ENCODE measurements around the gene SLC29A3. TPM values are rescaled to one million over a fixed set of nuclear protein-coding genes. Genes with fewer than 3 reads are reported as not detected.

SLC29A3 gene
- total RNA-seq, 1 donor: 2.5 TPM

DNA sequence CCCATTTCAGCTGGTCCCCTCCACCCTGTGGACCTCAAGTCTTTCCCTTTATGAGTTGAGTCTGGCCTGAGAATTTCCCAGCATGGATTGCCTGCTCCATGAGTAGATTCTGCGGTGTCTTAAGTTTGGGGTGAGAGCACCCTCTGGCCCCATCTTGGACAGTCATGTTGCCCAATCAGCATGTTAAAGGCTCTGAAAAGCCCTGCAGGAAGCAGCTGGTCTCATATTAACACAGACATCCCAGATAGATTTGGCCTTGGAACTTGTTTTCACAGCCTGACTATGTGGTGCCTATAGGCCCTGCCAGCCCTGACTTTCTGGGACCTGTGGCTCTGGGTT, 15.5 kb upstream of the SLC29A3 start:
- H3K27ac ChIP-seq (ENCODE audit: low read depth, low read length): no peak overlapping the region
- H2AFZ ChIP-seq (ENCODE audit: low read length): no peak overlapping the region
- no peaks in the 10 kb centered on the region for H3K9me3 ChIP-seq (ENCODE audit: low read depth, low read length)
- no peaks in the 10 kb centered on the region for H3K79me2 ChIP-seq (ENCODE audit: insufficient read depth, low read length)
- no peaks in the 10 kb centered on the region for H3K4me1 ChIP-seq (ENCODE audit: insufficient read depth, low read length)
- DNase-seq (ENCODE audit: insufficient read length, low spot score, missing footprints): no peak
- no peaks in the 10 kb centered on the region for H3K27me3 ChIP-seq (ENCODE audit: insufficient read depth, low read length)
- peaks cover 21% of the 10 kb centered on the region for H4K20me1 ChIP-seq (ENCODE audit: insufficient read depth, low read length)
- TF ChIP-seq, protein P1, sequence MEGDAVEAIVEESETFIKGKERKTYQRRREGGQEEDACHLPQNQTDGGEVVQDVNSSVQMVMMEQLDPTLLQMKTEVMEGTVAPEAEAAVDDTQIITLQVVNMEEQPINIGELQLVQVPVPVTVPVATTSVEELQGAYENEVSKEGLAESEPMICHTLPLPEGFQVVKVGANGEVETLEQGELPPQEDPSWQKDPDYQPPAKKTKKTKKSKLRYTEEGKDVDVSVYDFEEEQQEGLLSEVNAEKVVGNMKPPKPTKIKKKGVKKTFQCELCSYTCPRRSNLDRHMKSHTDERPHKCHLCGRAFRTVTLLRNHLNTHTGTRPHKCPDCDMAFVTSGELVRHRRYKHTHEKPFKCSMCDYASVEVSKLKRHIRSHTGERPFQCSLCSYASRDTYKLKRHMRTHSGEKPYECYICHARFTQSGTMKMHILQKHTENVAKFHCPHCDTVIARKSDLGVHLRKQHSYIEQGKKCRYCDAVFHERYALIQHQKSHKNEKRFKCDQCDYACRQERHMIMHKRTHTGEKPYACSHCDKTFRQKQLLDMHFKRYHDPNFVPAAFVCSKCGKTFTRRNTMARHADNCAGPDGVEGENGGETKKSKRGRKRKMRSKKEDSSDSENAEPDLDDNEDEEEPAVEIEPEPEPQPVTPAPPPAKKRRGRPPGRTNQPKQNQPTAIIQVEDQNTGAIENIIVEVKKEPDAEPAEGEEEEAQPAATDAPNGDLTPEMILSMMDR (IDR thresholded peaks at IDR 0.05; ENCODE audit: extremely low read depth, low read depth, low read length): no peak
- no peak overlapping the region for H3K4me3 ChIP-seq (ENCODE audit: insufficient read depth, low read length)
- H3K4me2 ChIP-seq (ENCODE audit: insufficient read depth, low read length): no peak overlapping the region
- peaks cover 16% of the 10 kb centered on the region for H3K36me3 ChIP-seq (ENCODE audit: insufficient read depth, low read length)

DNA sequence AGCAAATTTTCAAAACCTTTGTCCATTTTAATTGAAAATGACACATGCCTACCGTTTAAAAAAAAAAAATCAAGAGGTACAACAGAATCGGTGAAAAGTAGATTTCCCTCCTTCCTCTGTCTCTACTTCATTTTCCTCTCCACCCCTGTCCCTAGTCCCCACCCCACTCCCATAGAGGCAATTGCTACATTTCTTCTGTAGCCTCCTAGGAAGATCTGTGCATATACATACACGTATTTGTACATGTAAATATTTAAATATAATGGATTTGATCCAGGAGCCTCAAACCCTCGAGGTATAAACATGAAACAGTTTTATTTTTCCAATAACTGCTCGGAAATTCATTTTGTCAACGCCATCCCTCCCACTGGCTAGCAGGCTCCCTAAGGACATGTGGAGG, 14.1 kb upstream of the SLC29A3 start:
- no peak overlapping the region for H3K4me2 ChIP-seq (ENCODE audit: insufficient read depth, low read length)
- H2AFZ ChIP-seq (ENCODE audit: low read length): no peak overlapping the region
- peaks cover 17% of the 10 kb centered on the region for H4K20me1 ChIP-seq (ENCODE audit: insufficient read depth, low read length)
- H3K9me3 ChIP-seq (ENCODE audit: low read depth, low read length): no peaks in the 10 kb centered on the region
- no peak overlapping the region for H3K4me3 ChIP-seq (ENCODE audit: insufficient read depth, low read length)
- TF ChIP-seq, protein P1 (IDR thresholded peaks at IDR 0.05; ENCODE audit: extremely low read depth, low read depth, low read length): no peak
- no peaks in the 10 kb centered on the region for H3K79me2 ChIP-seq (ENCODE audit: insufficient read depth, low read length)
- no peak for DNase-seq (ENCODE audit: insufficient read length, low spot score, missing footprints)
- H3K27ac ChIP-seq (ENCODE audit: low read depth, low read length): no peak overlapping the region
- no peaks in the 10 kb centered on the region for H3K27me3 ChIP-seq (ENCODE audit: insufficient read depth, low read length)
- peaks cover 8% of the 10 kb centered on the region for H3K36me3 ChIP-seq (ENCODE audit: insufficient read depth, low read length)
- no peaks in the 10 kb centered on the region for H3K4me1 ChIP-seq (ENCODE audit: insufficient read depth, low read length)

DNA sequence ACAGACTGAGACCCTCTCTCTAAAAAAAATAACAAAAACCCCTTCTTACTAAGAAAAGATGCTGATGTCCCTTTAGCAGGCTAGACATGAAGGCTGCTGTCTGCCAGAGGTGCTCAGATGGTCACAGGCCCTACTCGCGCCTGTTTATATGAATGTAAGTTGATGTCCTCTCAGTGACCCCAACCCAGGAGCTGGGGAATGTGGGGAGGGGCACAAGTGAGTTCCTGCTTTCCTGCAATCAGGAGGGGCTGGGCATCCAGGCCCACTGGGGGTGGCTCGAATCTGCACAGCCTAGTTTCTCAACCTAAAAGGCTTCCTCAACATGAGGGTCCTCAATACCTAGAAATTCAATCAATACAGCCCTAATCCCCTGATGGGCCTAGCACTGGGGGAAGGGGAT, 12.1 kb upstream of the SLC29A3 start:
- no peaks in the 10 kb centered on the region for H3K4me1 ChIP-seq (ENCODE audit: insufficient read depth, low read length)
- peaks cover 11% of the 10 kb centered on the region for H4K20me1 ChIP-seq (ENCODE audit: insufficient read depth, low read length)
- H3K79me2 ChIP-seq (ENCODE audit: insufficient read depth, low read length): no peaks in the 10 kb centered on the region
- H3K27me3 ChIP-seq (ENCODE audit: insufficient read depth, low read length): peaks cover 10% of the 10 kb centered on the region
- no peak overlapping the region for H3K4me3 ChIP-seq (ENCODE audit: insufficient read depth, low read length)
- H3K4me2 ChIP-seq (ENCODE audit: insufficient read depth, low read length): no peak overlapping the region
- DNase-seq (ENCODE audit: insufficient read length, low spot score, missing footprints): no peak
- TF ChIP-seq, protein P1 (IDR thresholded peaks at IDR 0.05; ENCODE audit: extremely low read depth, low read depth, low read length): no peak
- no peak overlapping the region for H2AFZ ChIP-seq (ENCODE audit: low read length)
- no peaks in the 10 kb centered on the region for H3K9me3 ChIP-seq (ENCODE audit: low read depth, low read length)
- no peak overlapping the region for H3K27ac ChIP-seq (ENCODE audit: low read depth, low read length)
- H3K36me3 ChIP-seq (ENCODE audit: insufficient read depth, low read length): no peaks in the 10 kb centered on the region

DNA sequence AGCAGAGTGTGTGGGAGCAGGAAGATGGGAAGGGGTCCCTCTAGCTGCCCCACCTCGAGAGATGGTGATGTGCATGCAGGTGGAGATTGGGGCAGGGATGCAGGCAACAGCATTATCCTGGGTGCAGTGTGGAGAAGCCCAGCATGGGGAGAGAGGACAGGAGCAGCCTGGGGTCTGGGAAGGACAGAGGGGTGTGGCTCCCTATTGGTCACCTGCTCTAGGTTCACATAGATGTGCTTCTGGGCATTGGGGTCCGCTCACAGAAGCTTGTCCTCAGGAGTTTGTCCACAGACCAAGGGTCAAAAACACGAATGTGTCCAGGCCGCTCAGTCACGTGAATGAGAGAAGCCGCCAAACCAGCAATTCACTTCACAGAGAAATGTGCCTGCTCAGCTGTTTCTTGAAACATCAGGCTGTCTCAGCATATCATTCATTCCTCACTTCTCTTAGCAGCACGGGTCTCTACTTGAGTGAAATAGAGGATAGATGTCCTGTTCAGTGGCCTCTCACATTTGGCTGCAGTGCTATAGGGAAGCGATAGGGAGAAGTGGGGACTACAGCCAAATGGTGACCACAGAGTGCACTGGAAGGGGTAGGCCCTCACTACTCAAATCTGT, 11.5 kb upstream of the SLC29A3 start:
- no peaks in the 10 kb centered on the region for H3K4me1 ChIP-seq (ENCODE audit: insufficient read depth, low read length)
- H3K27me3 ChIP-seq (ENCODE audit: insufficient read depth, low read length): peaks cover 10% of the 10 kb centered on the region
- no peaks in the 10 kb centered on the region for H3K79me2 ChIP-seq (ENCODE audit: insufficient read depth, low read length)
- H3K4me2 ChIP-seq (ENCODE audit: insufficient read depth, low read length): no peak overlapping the region
- no peak for DNase-seq (ENCODE audit: insufficient read length, low spot score, missing footprints)
- H3K27ac ChIP-seq (ENCODE audit: low read depth, low read length): no peak overlapping the region
- H3K4me3 ChIP-seq (ENCODE audit: insufficient read depth, low read length): no peak overlapping the region
- TF ChIP-seq, protein P1 (IDR thresholded peaks at IDR 0.05; ENCODE audit: extremely low read depth, low read depth, low read length): no peak
- no peak overlapping the region for H2AFZ ChIP-seq (ENCODE audit: low read length)
- no peaks in the 10 kb centered on the region for H3K9me3 ChIP-seq (ENCODE audit: low read depth, low read length)
- peaks cover 9% of the 10 kb centered on the region for H4K20me1 ChIP-seq (ENCODE audit: insufficient read depth, low read length)
- no peaks in the 10 kb centered on the region for H3K36me3 ChIP-seq (ENCODE audit: insufficient read depth, low read length)
